MM.1S (cell line): ENCODE results near the gene ARHGEF26.

ENCODE experiments used
- DNase-seq: peaks from one replicate; pipeline ENCODE4 v3.0.0-alpha.2; 2015
- H2AFZ ChIP-seq: fragments of 300-600 bp; sonication (generic); 2 replicates; pipeline ENCODE4 v1.6.0; 2016; ENCODE audit warnings: antibody characterized with exemption, low read length
- H3F3A ChIP-seq: fragments of 300-600 bp; sonication (generic); 2 replicates; pipeline ENCODE4 v1.6.1; 2016; ENCODE audit warnings: mild to moderate bottlenecking, antibody characterized with exemption, low read length, moderate library complexity, mixed read lengths; ENCODE audit not compliant: insufficient read depth
- H3K27ac ChIP-seq: fragments of 300-600 bp; sonication (generic); 2 replicates; pipeline ENCODE4 v1.5.1; 2016; ENCODE audit warnings: mild to moderate bottlenecking, low read length
- H3K27me3 ChIP-seq: fragments of 300-600 bp; sonication (generic); replicated peaks from 2 replicates; pipeline ENCODE4 v1.6.0; 2016; ENCODE audit warnings: low read length; ENCODE audit not compliant: insufficient read depth
- H3K36me3 ChIP-seq: fragments of 300-600 bp; sonication (generic); replicated peaks from 2 replicates; pipeline ENCODE4 v1.6.1; 2016; ENCODE audit warnings: mild to moderate bottlenecking, low read length, mixed read lengths; ENCODE audit not compliant: insufficient read depth
- H3K4me1 ChIP-seq: fragments of 300-600 bp; sonication (generic); 2 replicates; pipeline ENCODE4 v1.6.1; 2016; ENCODE audit warnings: low read length, mixed read lengths
- H3K4me2 ChIP-seq: fragments of 300-600 bp; sonication (generic); 2 replicates; pipeline ENCODE4 v1.6.0; 2016; ENCODE audit warnings: low read depth, low read length
- H3K4me3 ChIP-seq: fragments of 300-600 bp; sonication (generic); 2 replicates; pipeline ENCODE4 v1.5.1; 2016; ENCODE audit warnings: low read length, mixed read lengths
- H3K79me2 ChIP-seq: fragments of 300-600 bp; sonication (generic); 2 replicates; pipeline ENCODE4 v1.6.1; 2016; ENCODE audit warnings: mixed run types, low read length, mixed read lengths
- H3K9ac ChIP-seq: fragments of 300-600 bp; sonication (generic); 2 replicates; pipeline ENCODE4 v1.6.1; 2016; ENCODE audit warnings: low read length, mixed read lengths
- H3K9me2 ChIP-seq: fragments of 300-600 bp; sonication (generic); replicated peaks from 2 replicates; pipeline ENCODE4 v1.6.1; 2016; ENCODE audit warnings: mild to moderate bottlenecking, low read length, mixed read lengths; ENCODE audit not compliant: insufficient read depth
- H3K9me3 ChIP-seq: fragments of 300-600 bp; sonication (generic); replicated peaks from 2 replicates; pipeline ENCODE4 v1.6.1; 2016; ENCODE audit warnings: mild to moderate bottlenecking, low read length, mixed read lengths; ENCODE audit not compliant: insufficient read depth
- H4K20me1 ChIP-seq: fragments of 300-600 bp; sonication (generic); 2 replicates; pipeline ENCODE4 v1.6.1; 2016; ENCODE audit warnings: mild to moderate bottlenecking, low read length, moderate library complexity, mixed read lengths; ENCODE audit not compliant: insufficient read depth
- CTCF ChIP-seq: fragments of 300-600 bp; sonication (generic); IDR thresholded peaks from 2 replicates; pipeline ENCODE4 v1.5.1; 2016; ENCODE audit warnings: antibody characterized with exemption, low read length, mixed read lengths
- EZH2 ChIP-seq: fragments of 300-600 bp; sonication (generic); optimal IDR thresholded peaks from 2 replicates; pipeline ENCODE3; 2017; ENCODE audit warnings: low read depth, mild to moderate bottlenecking, antibody characterized with exemption, low read length, mixed read lengths
- EZH2phosphoT487 ChIP-seq: fragments of 300-600 bp; sonication (generic); IDR thresholded peaks from 2 replicates; pipeline ENCODE4 v1.6.1; 2018; ENCODE audit warnings: antibody characterized with exemption, low read length

Gene ARHGEF26

GRCh38 chr3:154178172-154178571, 57.0 kb downstream of the ARHGEF26 start:
- DNase-seq = no peak
- no peak overlapping the region for H2AFZ ChIP-seq

GRCh38 chr3:154180836-154181691, 59.9 kb downstream of the ARHGEF26 start:
- Histone ChIP-seq H3K9me2 (no peaks in the 10 kb centered on the region), H3K4me3 (no peak overlapping the region), H3K27ac (no peak overlapping the region), H3K4me1 (no peaks in the 10 kb centered on the region), H2AFZ (no peak overlapping the region), H4K20me1 (no peaks in the 10 kb centered on the region), H3K9me3 (no peaks in the 10 kb centered on the region), H3K36me3 (no peaks in the 10 kb centered on the region), H3K27me3 (no peaks in the 10 kb centered on the region), H3K4me2 (no peak overlapping the region), H3K79me2 (no peaks in the 10 kb centered on the region), H3F3A (no peaks in the 10 kb centered on the region), H3K9ac (no peak overlapping the region)
- DNase-seq = no peak
- TF ChIP-seq CTCF (no peak), EZH2phosphoT487 (no peak), EZH2 (no peak)

More at GRCh38 chr3:154178172-154178571, 57.0 kb downstream of the ARHGEF26 start:
- no peaks in the 10 kb centered on the region for H3K9me3 ChIP-seq
- no peaks in the 10 kb centered on the region for H4K20me1 ChIP-seq
- H3K4me3 ChIP-seq = no peak overlapping the region
- H3F3A ChIP-seq = no peaks in the 10 kb centered on the region
- TF ChIP-seq CTCF (no peak), EZH2 (no peak), EZH2phosphoT487 (no peak)
- no peaks in the 10 kb centered on the region for H3K79me2 ChIP-seq
- H3K9ac ChIP-seq = no peak overlapping the region
- no peak overlapping the region for H3K4me2 ChIP-seq
- no peak overlapping the region for H3K27ac ChIP-seq
- no peaks in the 10 kb centered on the region for H3K36me3 ChIP-seq
- H3K4me1 ChIP-seq = no peaks in the 10 kb centered on the region
- H3K9me2 ChIP-seq = no peaks in the 10 kb centered on the region
- no peaks in the 10 kb centered on the region for H3K27me3 ChIP-seq

- Histone ChIP-seq H3K27ac (no peak overlapping the region), H3K27me3 (no peaks in the 10 kb centered on the region), H3K4me3 (no peak overlapping the region), H3K9ac (no peak overlapping the region), H3K9me3 (no peaks in the 10 kb centered on the region), H2AFZ (no peak overlapping the region), H3K36me3 (no peaks in the 10 kb centered on the region), H3K9me2 (no peaks in the 10 kb centered on the region), H3F3A (no peaks in the 10 kb centered on the region), H3K4me1 (no peaks in the 10 kb centered on the region), H3K79me2 (no peaks in the 10 kb centered on the region), H3K4me2 (no peak overlapping the region), H4K20me1 (no peaks in the 10 kb centered on the region)
- DNase-seq = no peak
- TF ChIP-seq EZH2phosphoT487 = no peak
- no peak for TF ChIP-seq EZH2
- no peak for TF ChIP-seq CTCF
Measured at GRCh38 chr3:154182322-154182922, 61.2 kb downstream of the ARHGEF26 start.
